ENCODE data around the gene CHMP5. TPM values are rescaled to one million over a fixed set of nuclear protein-coding genes. Genes with fewer than 3 reads are reported as not detected.
A peak's percentile ranks its signal among the peaks of the same experiment; 100 is the strongest.

Gene CHMP5
- polyA plus RNA-seq, 1 donor from 2014 or later, result 286 TPM

GRCh38 chr9:33291901-33292300, 27.1 kb downstream of the CHMP5 start:
- TF ChIP-seq REST (IDR thresholded peaks at IDR 0.05; ENCODE audit: borderline replicate concordance) (no peak), POLR2AphosphoS5 (IDR thresholded peaks at IDR 0.05) (no peak), SMC3 (conservative IDR thresholded peaks at IDR 0.05; ENCODE audit: poor library complexity) (no peak), EP300 (conservative IDR thresholded peaks at IDR 0.05; ENCODE audit: poor library complexity, severe bottlenecking) (no peak), RAD21 (conservative IDR thresholded peaks at IDR 0.05) (no peak), CTCF (IDR thresholded peaks at IDR 0.05; ENCODE audit: poor library complexity, severe bottlenecking) (no peak), EZH2 (IDR thresholded peaks at IDR 0.05; ENCODE audit: borderline replicate concordance, insufficient read depth, low read length, poor library complexity, severe bottlenecking) (no peak), MXI1 (conservative IDR thresholded peaks at IDR 0.05; ENCODE audit: poor library complexity, severe bottlenecking) (no peak), TAF1 (IDR thresholded peaks at IDR 0.05; ENCODE audit: low read depth) (no peak)
- H3K27ac ChIP-seq (ENCODE audit: low read length), result no peak overlapping the region
- no peaks in the 10 kb centered on the region for H3K36me3 ChIP-seq (ENCODE audit: insufficient read depth, low read length)
- H3K79me2 ChIP-seq (replicated peaks; ENCODE audit: insufficient read depth, low read length), result peaks cover 41% of the 10 kb centered on the region
- no peak overlapping the region for H3K9ac ChIP-seq (ENCODE audit: low read length)
- no peak overlapping the region for H3K4me2 ChIP-seq (ENCODE audit: low read length)
- H4K20me1 ChIP-seq (ENCODE audit: insufficient read depth), result no peaks in the 10 kb centered on the region
- no peaks in the 10 kb centered on the region for H3K27me3 ChIP-seq (ENCODE audit: insufficient read depth, low read depth, low read length)
- no peaks in the 10 kb centered on the region for H3K9me3 ChIP-seq (ENCODE audit: low read length)
- no peak overlapping the region for H2AFZ ChIP-seq (ENCODE audit: low read depth, low read length)
- no peaks in the 10 kb centered on the region for H3F3A ChIP-seq (ENCODE audit: insufficient read depth, low read length, poor library complexity, severe bottlenecking)
- no peaks in the 10 kb centered on the region for H3K9me2 ChIP-seq (ENCODE audit: insufficient read depth, low read length)
- H3K4me3 ChIP-seq (ENCODE audit: low read length), result peak overlapping the region; percentile 77

GRCh38 chr9:33293782-33294181, 28.9 kb downstream of the CHMP5 start:
- Histone ChIP-seq H4K20me1 (ENCODE audit: insufficient read depth) (no peaks in the 10 kb centered on the region), H2AFZ (ENCODE audit: low read depth, low read length) (no peak overlapping the region), H3K36me3 (ENCODE audit: insufficient read depth, low read length) (no peaks in the 10 kb centered on the region), H3K9me3 (ENCODE audit: low read length) (no peaks in the 10 kb centered on the region), H3K27ac (ENCODE audit: low read length) (no peak overlapping the region), H3K9me2 (ENCODE audit: insufficient read depth, low read length) (no peaks in the 10 kb centered on the region), H3K27me3 (ENCODE audit: insufficient read depth, low read depth, low read length) (no peaks in the 10 kb centered on the region), H3K4me3 (ENCODE audit: low read length) (no peak overlapping the region), H3K9ac (ENCODE audit: low read length) (no peak overlapping the region), H3F3A (ENCODE audit: insufficient read depth, low read length, poor library complexity, severe bottlenecking) (no peaks in the 10 kb centered on the region), H3K79me2 (replicated peaks; ENCODE audit: insufficient read depth, low read length) (peaks cover 56% of the 10 kb centered on the region), H3K4me2 (ENCODE audit: low read length) (no peak overlapping the region)
- TF ChIP-seq SMC3 (conservative IDR thresholded peaks at IDR 0.05; ENCODE audit: poor library complexity) (no peak), EP300 (conservative IDR thresholded peaks at IDR 0.05; ENCODE audit: poor library complexity, severe bottlenecking) (no peak), REST (IDR thresholded peaks at IDR 0.05; ENCODE audit: borderline replicate concordance) (no peak), POLR2AphosphoS5 (IDR thresholded peaks at IDR 0.05) (no peak), RAD21 (conservative IDR thresholded peaks at IDR 0.05) (no peak), MXI1 (conservative IDR thresholded peaks at IDR 0.05; ENCODE audit: poor library complexity, severe bottlenecking) (no peak), EZH2 (IDR thresholded peaks at IDR 0.05; ENCODE audit: borderline replicate concordance, insufficient read depth, low read length, poor library complexity, severe bottlenecking) (no peak), TAF1 (IDR thresholded peaks at IDR 0.05; ENCODE audit: low read depth) (no peak), CTCF (IDR thresholded peaks at IDR 0.05; ENCODE audit: poor library complexity, severe bottlenecking) (no peak)
